Activated T-helper 2 cell treated with anti-CD3 and anti-CD28 coated beads, Interferon-gamma antibody, Interleukin-2, Interleukin-4, amounts not matched to agents 10 μg/mL and 5 μg/mL and 100 μg/mL, durations not matched to agents 14 hours and 24 hours and 36 hours (primary cell): ENCODE data around the gene CD86. TPM values are rescaled to one million over a fixed set of nuclear protein-coding genes. Genes with fewer than 3 reads are reported as not detected.
A peak's percentile ranks its signal among the peaks of the same experiment; 100 is the strongest.

Experiments used
- DNase-seq: peaks from one replicate; pipeline ENCODE4 v3.0.0; 2021; ENCODE audit warnings: low spot score
- H3K27ac Mint-ChIP-seq: one replicate; pipeline ENCODE4 v1.8.0; 2021; ENCODE audit warnings: mixed read lengths
- H3K27me3 Mint-ChIP-seq: one replicate; pipeline ENCODE4 v1.8.0; 2021; ENCODE audit warnings: low read depth, mixed read lengths
- H3K36me3 Mint-ChIP-seq: one replicate; pipeline ENCODE4 v1.8.0; 2021; ENCODE audit warnings: low read depth, mixed read lengths
- H3K4me1 Mint-ChIP-seq: one replicate; pipeline ENCODE4 v1.8.0; 2021; ENCODE audit warnings: low read depth, mixed read lengths
- H3K4me3 Mint-ChIP-seq: one replicate; pipeline ENCODE4 v1.8.0; 2021; ENCODE audit warnings: low read depth, mild to moderate bottlenecking, moderate library complexity, mixed read lengths
- H3K9me3 Mint-ChIP-seq: one replicate; pipeline ENCODE4 v1.8.0; 2021; ENCODE audit warnings: mixed read lengths
- intact Hi-C: fragments of 100-400 bp; cut with micrococcal nuclease; formaldehyde crosslinking; loops from one replicate; pipeline ENCODE4 v1.15.1; 2023
- total RNA-seq: library from RNA; stranded (reverse); gene quantifications from 2 replicates; pipeline ENCODE4 v1.2.3, GENCODE V29; 2022

The CD86 gene
- total RNA-seq, 1 donor from 2014 or later = 6.8 TPM

GRCh38 chr3:122064326-122064725, 9.2 kb downstream of the CD86 start:
- intact Hi-C loops = no loop called here
- DNase-seq = no peak
- Mint-ChIP-seq H3K9me3 (no peaks in the 10 kb centered on the region), H3K4me1 (peaks cover 31% of the 10 kb centered on the region), H3K4me3 (no peak overlapping the region), H3K27me3 (no peaks in the 10 kb centered on the region), H3K36me3 (no peaks in the 10 kb centered on the region), H3K27ac (no peak overlapping the region)

- Mint-ChIP-seq H3K27ac (peak overlapping the region; percentile 64), H3K27me3 (no peaks in the 10 kb centered on the region), H3K4me1 (peaks cover 31% of the 10 kb centered on the region), H3K36me3 (no peaks in the 10 kb centered on the region), H3K9me3 (no peaks in the 10 kb centered on the region), H3K4me3 (peak overlapping the region; percentile 41)
- intact Hi-C loops = loop anchor here (5.0 kb wide), 1 partner anchor 36 kb away; no protein-coding TSS in a partner anchor
- no peak for DNase-seq
Observed at GRCh38 chr3:122066331-122067213, 11.4 kb downstream of the CD86 start.

GRCh38 chr3:122067214-122067550, 12.0 kb downstream of the CD86 start:
- H3K4me1 Mint-ChIP-seq = peaks cover 31% of the 10 kb centered on the region
- H3K36me3 Mint-ChIP-seq = no peaks in the 10 kb centered on the region
- H3K27me3 Mint-ChIP-seq = no peaks in the 10 kb centered on the region
- H3K9me3 Mint-ChIP-seq = no peaks in the 10 kb centered on the region
- no peak for DNase-seq
- intact Hi-C loops = loop anchor here (5.0 kb wide), 1 partner anchor 35 kb away; no protein-coding TSS in a partner anchor
- H3K27ac Mint-ChIP-seq = peak overlapping the region; percentile 64
- peak overlapping the region; percentile 41 for H3K4me3 Mint-ChIP-seq

- intact Hi-C loops = loop anchor here (5.0 kb wide), 1 partner anchor 35 kb away; no protein-coding TSS in a partner anchor
- Mint-ChIP-seq H3K36me3 (no peaks in the 10 kb centered on the region), H3K4me1 (peaks cover 31% of the 10 kb centered on the region), H3K9me3 (no peaks in the 10 kb centered on the region), H3K27me3 (no peaks in the 10 kb centered on the region), H3K27ac (peak overlapping the region; percentile 64), H3K4me3 (no peak overlapping the region)
- DNase-seq = no peak
Observed at GRCh38 chr3:122067588-122068240, 12.6 kb downstream of the CD86 start.

- Mint-ChIP-seq H3K4me3 (peak overlapping the region; percentile 84), H3K27me3 (no peaks in the 10 kb centered on the region), H3K36me3 (peaks cover 15% of the 10 kb centered on the region), H3K27ac (peak overlapping the region; percentile 97), H3K4me1 (peaks cover 59% of the 10 kb centered on the region), H3K9me3 (peaks cover 12% of the 10 kb centered on the region)
- DNase-seq = peak; percentile 57
- intact Hi-C loops = loop anchor here (1.0 to 5.0 kb wide), 5 partner anchors 10 to 527 kb away; partner anchors contain the start of genes EAF2, IQCB1 and POLQ
Observed at GRCh38 chr3:122074621-122075265, 19.6 kb downstream of the CD86 start.

- peak overlapping the region; percentile 94 for H3K27ac Mint-ChIP-seq
- H3K4me1 Mint-ChIP-seq = peaks cover 76% of the 10 kb centered on the region
- peak overlapping the region; percentile 78 for H3K4me3 Mint-ChIP-seq
- DNase-seq = no peak
- H3K27me3 Mint-ChIP-seq = no peaks in the 10 kb centered on the region
- H3K36me3 Mint-ChIP-seq = peaks cover 25% of the 10 kb centered on the region
- intact Hi-C loops = loop anchor here (1.0 to 5.0 kb wide), 4 partner anchors 16 to 529 kb away; partner anchors contain the start of genes EAF2, IQCB1 and POLQ
- H3K9me3 Mint-ChIP-seq = peaks cover 12% of the 10 kb centered on the region
Observed at GRCh38 chr3:122076491-122077292, 21.5 kb downstream of the CD86 start.

GRCh38 chr3:122077293-122078234, 22.4 kb downstream of the CD86 start:
- Mint-ChIP-seq H3K36me3 (peaks cover 25% of the 10 kb centered on the region), H3K4me1 (peaks cover 85% of the 10 kb centered on the region), H3K9me3 (peaks cover 12% of the 10 kb centered on the region), H3K27ac (peak overlapping the region; percentile 94), H3K4me3 (peak overlapping the region; percentile 78), H3K27me3 (no peaks in the 10 kb centered on the region)
- intact Hi-C loops = loop anchor here (1.0 to 5.0 kb wide), 4 partner anchors 15 to 530 kb away; partner anchors contain the start of genes EAF2, IQCB1 and POLQ
- peak; percentile 40 for DNase-seq

GRCh38 chr3:122078235-122078935, 23.2 kb downstream of the CD86 start:
- peaks cover 8% of the 10 kb centered on the region for H3K9me3 Mint-ChIP-seq
- H3K4me1 Mint-ChIP-seq = peaks cover 89% of the 10 kb centered on the region
- peak overlapping the region; percentile 94 for H3K27ac Mint-ChIP-seq
- no peak for DNase-seq
- intact Hi-C loops = loop anchor here (5.0 kb wide), 2 partner anchors 241 to 531 kb away; partner anchors contain the start of genes EAF2, IQCB1 and POLQ
- H3K27me3 Mint-ChIP-seq = no peaks in the 10 kb centered on the region
- H3K36me3 Mint-ChIP-seq = peaks cover 22% of the 10 kb centered on the region
- peak overlapping the region; percentile 78 for H3K4me3 Mint-ChIP-seq

GRCh38 chr3:122079524-122080206, 24.5 kb downstream of the CD86 start:
- no peaks in the 10 kb centered on the region for H3K27me3 Mint-ChIP-seq
- peak overlapping the region; percentile 74 for H3K27ac Mint-ChIP-seq
- H3K9me3 Mint-ChIP-seq = no peaks in the 10 kb centered on the region
- intact Hi-C loops = loop anchor here (5.0 kb wide), 2 partner anchors 242 to 532 kb away; partner anchors contain the start of genes EAF2, IQCB1 and POLQ
- H3K36me3 Mint-ChIP-seq = peaks cover 16% of the 10 kb centered on the region
- H3K4me3 Mint-ChIP-seq = peak overlapping the region; percentile 75
- peaks cover 84% of the 10 kb centered on the region for H3K4me1 Mint-ChIP-seq
- no peak for DNase-seq

GRCh38 chr3:122080207-122080587, 25.0 kb downstream of the CD86 start:
- H3K36me3 Mint-ChIP-seq = peaks cover 16% of the 10 kb centered on the region
- no peaks in the 10 kb centered on the region for H3K27me3 Mint-ChIP-seq
- H3K4me1 Mint-ChIP-seq = peaks cover 83% of the 10 kb centered on the region
- DNase-seq = no peak
- intact Hi-C loops = no loop called here
- no peaks in the 10 kb centered on the region for H3K9me3 Mint-ChIP-seq
- peak overlapping the region; percentile 75 for H3K4me3 Mint-ChIP-seq
- peak overlapping the region; percentile 74 for H3K27ac Mint-ChIP-seq
